ENCODE data around the gene DGKI.

The DGKI gene

DNA sequence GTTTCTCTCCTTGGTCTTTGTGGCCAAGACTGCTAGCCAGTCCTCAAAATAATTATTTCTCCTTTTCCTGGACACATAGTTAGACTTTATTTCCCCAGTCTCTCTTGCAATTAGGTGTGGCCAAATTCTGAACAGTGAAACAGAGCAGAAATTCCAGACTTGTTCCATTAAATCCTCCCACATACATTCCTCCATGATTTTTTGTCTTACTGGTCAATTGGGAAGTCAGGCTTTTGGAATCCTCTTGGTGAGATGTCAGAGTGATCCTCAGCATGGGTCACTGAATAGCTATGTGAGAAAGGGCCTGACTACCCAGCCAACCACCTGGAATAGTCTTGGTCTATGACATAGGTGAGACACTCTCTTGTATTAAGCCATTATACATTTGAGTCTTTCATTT lies 164.2 kb downstream of the DGKI start:
- DNase-seq: no peak

DNA sequence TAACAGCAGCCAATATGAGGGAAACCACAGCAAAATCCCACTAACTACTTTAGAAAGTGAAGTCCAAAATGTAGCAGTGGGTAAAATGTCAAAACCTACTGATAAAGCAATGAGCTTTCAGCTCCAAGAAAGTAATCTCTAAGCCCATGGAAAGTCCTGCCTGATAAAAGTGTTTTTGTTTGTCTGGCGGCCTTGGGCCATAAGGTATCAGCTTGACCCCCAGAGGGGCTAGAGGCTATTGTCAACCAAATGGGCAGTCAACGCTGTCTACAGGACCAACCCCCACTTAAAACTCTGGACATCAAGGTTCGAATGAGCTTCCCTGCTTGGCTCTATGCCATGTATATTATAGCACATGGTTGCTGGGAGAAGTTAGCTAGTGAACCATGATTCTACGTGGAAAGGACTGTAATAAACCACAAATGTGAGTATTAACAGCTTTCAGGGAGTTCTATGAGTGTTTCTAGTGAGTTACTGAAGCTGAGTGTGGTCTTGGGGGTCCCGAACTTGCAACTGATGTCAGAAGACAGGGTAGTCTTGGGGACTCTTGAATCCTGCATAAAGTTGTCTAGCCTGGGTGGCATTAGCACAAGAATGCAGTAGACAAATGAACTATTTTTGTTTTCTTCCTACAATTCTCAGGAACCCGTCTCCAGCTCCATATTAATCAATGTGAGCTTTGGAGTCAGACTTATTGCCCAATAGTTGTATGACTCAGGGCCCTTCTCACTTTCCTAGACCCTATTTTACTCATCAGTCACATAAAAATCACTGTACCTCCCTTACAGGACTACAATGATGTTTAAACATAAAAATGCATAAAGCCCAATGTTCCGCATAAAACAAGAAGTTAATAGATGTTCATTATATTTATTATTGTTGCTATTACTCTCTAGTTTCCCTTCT lies 164.9 kb downstream of the DGKI start:
- no peak for DNase-seq

GRCh38 chr7:137674551-137675409 lies 172.0 kb downstream of the DGKI start:
- DNase-seq: no peak

- no peak for DNase-seq
Measured at GRCh38 chr7:137674048-137674447, 172.7 kb downstream of the DGKI start.

- no peak for DNase-seq
Measured at GRCh38 chr7:137671920-137672319, 174.9 kb downstream of the DGKI start.

DNA sequence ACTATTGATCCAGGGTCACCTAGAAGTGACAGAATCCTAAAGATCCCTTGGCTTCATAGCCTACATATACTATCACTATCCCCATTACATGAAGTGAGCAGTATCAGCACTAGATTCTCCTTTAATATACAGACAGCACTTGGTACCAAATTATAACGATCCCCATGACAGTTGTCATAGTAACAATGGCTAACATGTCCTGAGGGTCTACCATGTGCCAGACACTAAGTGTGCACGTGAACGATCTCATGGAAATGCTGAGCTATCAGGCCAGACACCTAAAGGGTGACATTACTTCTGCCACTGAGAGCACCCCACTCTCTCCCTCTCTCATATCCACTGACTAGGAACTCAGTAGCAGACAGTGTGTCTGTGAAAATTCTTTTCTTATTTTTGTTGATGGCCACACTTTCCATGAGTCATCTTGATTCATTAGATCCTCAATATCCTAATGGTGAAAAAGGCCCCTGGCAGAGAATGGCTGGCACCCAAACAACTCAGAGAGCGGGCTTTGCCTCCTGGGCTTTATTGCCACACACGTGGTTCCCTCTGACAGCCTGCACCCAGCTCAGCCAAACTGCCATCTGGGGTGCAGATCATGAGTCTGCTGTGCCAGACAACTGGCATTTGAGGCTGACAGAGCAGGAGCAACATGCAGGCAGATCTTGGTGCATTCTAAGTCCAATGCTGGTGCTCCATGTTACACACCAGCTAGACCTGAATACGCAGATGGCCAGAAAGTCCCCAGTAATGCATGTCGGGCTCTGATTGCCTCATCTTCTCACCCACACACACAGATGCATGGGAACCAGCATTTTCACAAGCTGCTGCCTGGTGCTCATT lies 176.3 kb downstream of the DGKI start:
- DNase-seq: no peak

DNA sequence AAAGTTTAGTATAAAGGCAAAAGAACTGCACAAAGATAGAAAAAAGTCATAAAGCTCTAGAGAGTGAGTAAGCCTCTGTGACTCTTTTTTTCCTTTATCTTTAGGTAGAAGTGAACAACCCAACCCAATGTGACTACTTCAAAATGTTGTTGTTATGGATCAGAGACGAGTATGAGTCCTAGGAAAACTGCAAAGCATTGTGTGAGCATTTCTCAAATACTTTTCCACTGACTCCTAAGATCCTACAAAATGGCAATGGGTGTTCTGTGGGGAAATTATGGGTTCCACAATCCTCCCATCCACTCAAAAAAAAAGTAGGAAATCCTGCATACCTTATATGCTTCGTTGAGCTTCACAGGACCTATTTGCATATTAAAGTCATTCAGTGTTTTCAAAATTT lies 177.1 kb downstream of the DGKI start:
- no peak for DNase-seq

- no peak for DNase-seq
Measured at GRCh38 chr7:137668404-137668803, 178.4 kb downstream of the DGKI start.

DNA sequence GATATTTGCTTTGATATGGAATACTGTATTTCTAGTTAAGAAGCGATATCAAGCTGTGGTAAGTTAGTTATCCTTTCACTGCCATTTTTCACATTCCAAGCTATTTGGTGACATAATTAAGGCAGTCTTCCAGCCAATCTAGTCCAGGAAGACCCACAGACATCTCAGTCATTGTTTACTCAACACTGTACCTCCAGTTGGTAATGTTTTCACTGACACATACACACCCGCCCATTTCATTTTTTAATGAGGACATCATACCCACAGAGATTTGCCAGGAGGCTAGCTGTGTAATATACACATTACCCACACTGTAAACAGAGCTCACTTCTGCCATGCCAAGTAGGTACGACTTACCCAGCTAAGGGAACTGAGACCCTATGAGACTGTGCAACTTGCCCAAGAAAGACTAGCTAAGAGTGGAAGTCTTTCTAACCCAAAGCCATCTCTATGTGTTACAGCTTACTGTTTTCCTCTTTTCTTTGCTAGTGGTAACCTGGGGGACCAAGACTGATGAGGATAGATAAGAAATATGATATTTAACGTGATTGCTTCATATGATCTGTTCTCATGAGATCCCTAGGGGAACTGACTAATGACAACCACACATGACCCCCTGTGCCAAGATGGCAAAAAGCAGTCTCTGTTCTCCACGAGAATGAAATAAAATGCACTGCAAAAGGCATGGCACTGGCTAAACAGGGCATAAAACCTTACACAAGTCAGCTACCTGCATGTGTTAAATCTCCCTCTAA lies 179.0 kb downstream of the DGKI start:
- no peak for DNase-seq

GRCh38 chr7:137664846-137665245 lies 181.9 kb downstream of the DGKI start:
- DNase-seq: no peak

GRCh38 chr7:137661634-137662033 lies 185.1 kb downstream of the DGKI start:
- DNase-seq: no peak

GRCh38 chr7:137658190-137658900 lies 188.4 kb downstream of the DGKI start:
- DNase-seq: no peak

GRCh38 chr7:137657476-137658189 lies 189.1 kb downstream of the DGKI start:
- no peak for DNase-seq

DNA sequence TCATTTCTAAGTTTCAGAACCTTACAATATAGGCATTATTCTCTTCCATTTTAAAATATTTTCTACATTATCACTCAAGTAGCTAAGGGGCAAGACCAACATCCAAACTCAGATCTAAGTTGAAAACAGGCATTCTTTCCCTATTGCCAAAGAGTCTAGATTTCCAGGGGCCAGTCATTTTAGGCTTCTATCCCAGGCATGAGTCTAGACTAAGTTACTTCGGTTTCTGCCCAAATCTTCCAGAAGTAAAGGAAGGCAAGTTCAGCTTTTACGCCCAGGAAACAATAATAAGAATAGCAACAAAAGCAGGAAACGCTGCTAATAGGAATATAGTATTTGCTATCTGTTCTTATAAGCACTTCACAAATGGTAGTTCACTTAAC lies 189.9 kb downstream of the DGKI start:
- DNase-seq: no peak

DNA sequence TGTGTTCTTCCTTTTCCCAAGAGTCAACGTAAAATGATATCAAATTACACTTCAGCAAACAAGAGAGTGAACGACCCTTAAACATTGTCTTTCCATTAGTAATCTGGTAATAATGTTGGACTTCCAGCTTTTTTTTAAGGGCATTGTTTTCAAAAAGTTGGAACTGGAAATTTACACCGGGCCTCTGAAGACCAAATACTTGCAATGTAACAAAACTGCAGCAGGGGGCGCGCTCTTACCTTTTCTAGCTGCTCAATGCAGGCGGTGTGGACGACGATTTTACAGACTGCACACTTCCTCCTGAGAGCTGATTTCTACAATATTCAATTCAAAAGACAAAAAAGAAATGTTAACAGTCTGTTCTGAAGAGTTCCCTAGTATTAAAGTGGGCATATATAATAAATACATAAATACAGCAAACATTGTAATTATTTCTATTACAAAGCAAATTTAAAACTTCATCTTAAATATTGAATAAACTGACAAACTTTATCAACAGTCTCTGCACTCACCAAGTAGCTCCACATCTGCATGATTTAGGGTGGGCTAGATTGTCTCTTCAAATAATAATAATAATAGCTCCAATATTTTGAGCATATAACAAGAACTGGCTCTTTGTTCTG lies 190.4 kb downstream of the DGKI start:
- peak in 1 of 2 donors; percentile 38 for DNase-seq

GRCh38 chr7:137655804-137656203 lies 191.0 kb downstream of the DGKI start:
- no peak for DNase-seq

DNA sequence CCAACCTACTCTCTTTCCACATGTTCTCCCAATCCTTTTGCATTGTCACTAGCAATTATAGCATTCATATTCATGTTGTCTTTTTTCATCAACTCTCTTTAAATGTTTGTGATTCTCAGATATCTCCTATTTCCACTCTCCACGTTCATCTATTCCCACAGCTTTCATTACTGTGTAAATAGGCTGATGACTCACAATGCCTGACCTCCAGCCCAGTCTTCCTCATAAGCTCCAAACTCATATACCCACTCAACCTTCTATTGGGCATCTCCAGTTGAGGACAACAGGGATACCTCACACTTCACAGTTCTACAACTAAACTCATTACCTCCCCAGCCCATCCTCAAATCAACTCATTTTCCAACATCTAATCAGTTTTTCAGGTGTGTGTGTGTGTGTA lies 194.1 kb downstream of the DGKI start:
- no peak for DNase-seq

DNA sequence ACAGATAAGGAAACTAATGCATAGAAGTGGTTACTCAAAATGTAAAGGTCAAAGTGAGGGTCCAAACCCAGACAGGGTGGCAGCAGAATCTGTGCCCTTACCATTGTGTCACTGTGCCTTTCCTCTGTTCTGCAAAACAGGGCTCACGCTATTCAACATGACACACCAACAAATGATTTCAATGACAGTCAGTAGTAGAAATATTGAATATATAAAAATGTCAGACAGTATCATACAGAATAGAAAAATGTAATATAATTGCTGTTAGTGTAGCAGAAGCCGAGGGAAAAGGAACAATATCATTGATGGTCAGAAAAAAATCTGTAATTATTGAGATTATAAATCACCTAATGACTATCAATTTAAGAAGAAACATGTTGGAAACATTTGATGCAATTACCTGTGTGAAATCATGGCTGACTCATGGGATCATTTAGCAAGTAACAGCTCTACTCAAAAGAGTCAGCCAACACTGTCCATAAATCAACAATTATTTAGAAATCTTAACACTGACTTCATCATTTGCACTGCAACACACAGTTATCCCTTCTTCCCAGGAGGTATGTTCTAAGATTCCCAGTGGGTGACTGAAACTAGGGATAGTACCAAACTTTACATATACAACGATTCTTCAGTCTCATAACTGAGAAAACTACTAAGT lies 198.7 kb downstream of the DGKI start:
- no peak for DNase-seq

GRCh38 chr7:137642472-137642871 lies 204.3 kb downstream of the DGKI start:
- DNase-seq: no peak

DNA sequence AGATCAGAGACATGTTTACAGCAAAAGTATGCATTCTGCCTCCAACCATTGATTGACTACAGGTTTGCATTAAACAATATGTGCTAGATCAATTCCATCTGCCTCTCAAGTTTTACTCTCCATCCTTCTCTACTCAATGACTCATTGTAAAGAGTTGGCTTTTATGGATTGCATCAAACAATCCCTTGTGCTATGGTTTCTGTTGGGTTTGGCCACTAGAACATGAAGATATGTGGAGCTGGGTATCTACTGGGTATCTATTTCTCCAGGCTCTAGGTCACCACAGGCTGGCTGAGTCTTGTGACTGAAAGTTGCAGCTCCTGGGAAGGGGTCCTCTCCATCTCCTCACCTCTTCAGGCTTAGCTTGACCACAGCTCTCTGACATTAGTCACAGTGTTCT lies 204.7 kb downstream of the DGKI start:
- no peak for DNase-seq
